Measurements from ENCODE around the gene SLC26A1. TPM values are rescaled to one million over a fixed set of nuclear protein-coding genes. Genes with fewer than 3 reads are reported as not detected.

Gene SLC26A1
- total RNA-seq, 1 donor from 2014 or later = 0.75 TPM

DNA sequence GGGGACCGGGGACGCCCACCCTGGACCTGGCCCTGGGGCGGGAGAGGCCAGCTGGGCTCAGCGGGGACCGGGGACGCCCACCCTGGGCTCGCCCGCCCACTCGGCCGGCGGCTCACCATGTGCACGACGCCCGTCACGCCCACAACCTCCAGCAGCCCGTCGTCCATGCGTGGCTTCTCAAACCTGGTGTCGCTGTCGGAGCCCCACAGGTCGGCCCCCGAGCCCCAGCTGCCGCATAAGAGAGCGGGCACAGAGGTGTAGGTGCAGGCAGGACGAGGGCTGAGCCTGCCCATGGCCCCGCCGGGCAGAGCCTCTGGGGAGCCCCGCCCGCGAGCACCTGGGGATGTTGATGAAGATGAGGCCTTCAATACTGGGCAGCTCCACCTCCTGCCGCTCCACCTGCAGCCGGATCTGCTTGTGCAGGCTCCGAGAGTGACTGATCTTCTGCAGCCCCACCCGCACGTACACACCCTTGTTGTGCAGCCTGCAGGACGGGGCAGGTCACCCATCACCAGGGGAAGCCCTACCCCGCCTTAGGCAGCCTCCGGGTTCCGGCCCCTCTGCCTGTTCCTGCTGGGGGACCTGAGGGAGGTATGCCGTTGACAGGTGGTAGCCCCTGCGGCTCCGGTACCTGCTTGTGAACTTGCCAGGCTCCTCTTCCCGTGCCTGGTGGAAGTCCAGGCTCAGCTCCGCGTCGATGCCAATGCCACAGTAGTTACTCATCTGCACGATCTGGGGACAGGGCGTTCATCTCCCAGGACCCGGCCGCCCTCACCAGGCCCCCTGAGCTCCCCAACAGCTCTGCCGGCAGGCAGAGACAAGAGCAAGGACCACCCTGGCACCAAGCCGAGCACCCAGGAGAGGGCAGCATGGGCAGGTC lies 31.6 kb downstream of the SLC26A1 start:
- H3K4me3 Mint-ChIP-seq (ENCODE audit: unreplicated experiment) = no peak overlapping the region

DNA sequence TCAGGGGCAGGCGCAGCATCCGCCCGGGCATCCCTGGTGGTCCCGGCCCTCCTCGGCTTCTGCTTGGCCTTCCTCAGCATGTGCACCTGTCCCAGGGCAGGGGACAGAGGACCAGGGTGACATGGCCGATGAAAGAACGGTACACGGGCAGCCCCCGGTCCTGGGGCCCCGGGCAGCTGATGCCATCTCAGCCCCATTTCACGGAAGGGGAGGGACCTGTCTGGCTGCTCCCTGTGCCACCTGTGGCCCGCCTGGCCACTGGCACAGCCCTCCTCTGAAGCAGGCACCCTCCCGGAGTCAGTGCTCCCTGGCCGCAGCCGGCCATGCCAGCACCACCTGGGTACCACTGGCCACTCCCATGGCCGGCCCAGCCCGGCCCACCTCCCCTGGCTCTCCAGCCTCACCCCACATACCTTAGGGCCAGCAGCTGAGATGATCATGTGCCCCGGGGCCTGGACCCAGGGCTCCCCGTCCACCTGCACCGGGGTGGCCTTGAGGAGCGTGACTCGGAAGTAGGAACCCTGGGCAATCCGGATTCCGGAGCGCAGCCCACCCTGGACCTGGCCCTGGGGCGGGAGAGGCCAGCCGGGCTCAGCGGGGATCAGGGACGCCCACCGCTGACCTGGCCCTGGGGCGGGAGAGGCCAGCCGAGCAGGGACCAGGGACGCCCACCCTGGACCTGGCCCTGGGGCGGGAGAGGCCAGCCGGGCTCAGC lies 32.4 kb downstream of the SLC26A1 start:
- peaks cover 5% of the 10 kb centered on the region for H3K36me3 Mint-ChIP-seq (ENCODE audit: low read depth)
- no peaks in the 10 kb centered on the region for H3K4me1 Mint-ChIP-seq (ENCODE audit: low read depth)
- no peak overlapping the region for H3K27ac Mint-ChIP-seq (ENCODE audit: unreplicated experiment)
- peak; percentile 84 for DNase-seq (ENCODE audit: low spot score)
- TF ChIP-seq, protein P1, sequence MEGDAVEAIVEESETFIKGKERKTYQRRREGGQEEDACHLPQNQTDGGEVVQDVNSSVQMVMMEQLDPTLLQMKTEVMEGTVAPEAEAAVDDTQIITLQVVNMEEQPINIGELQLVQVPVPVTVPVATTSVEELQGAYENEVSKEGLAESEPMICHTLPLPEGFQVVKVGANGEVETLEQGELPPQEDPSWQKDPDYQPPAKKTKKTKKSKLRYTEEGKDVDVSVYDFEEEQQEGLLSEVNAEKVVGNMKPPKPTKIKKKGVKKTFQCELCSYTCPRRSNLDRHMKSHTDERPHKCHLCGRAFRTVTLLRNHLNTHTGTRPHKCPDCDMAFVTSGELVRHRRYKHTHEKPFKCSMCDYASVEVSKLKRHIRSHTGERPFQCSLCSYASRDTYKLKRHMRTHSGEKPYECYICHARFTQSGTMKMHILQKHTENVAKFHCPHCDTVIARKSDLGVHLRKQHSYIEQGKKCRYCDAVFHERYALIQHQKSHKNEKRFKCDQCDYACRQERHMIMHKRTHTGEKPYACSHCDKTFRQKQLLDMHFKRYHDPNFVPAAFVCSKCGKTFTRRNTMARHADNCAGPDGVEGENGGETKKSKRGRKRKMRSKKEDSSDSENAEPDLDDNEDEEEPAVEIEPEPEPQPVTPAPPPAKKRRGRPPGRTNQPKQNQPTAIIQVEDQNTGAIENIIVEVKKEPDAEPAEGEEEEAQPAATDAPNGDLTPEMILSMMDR (IDR thresholded peaks at IDR 0.05) = no peak
- H3K9me3 Mint-ChIP-seq (ENCODE audit: low read depth) = no peaks in the 10 kb centered on the region
- H3K27me3 Mint-ChIP-seq (ENCODE audit: low read depth) = no peaks in the 10 kb centered on the region
- no peak overlapping the region for H3K4me3 Mint-ChIP-seq (ENCODE audit: unreplicated experiment)

More for the DNA sequence above, 31.6 kb downstream of the SLC26A1 start:
- DNase-seq (ENCODE audit: low spot score) = peak; percentile 91
- no peaks in the 10 kb centered on the region for H3K27me3 Mint-ChIP-seq (ENCODE audit: low read depth)
- no peaks in the 10 kb centered on the region for H3K4me1 Mint-ChIP-seq (ENCODE audit: low read depth)
- H3K27ac Mint-ChIP-seq (ENCODE audit: unreplicated experiment) = no peak overlapping the region
- TF ChIP-seq, protein P1 (IDR thresholded peaks at IDR 0.05) = no peak
- peaks cover 6% of the 10 kb centered on the region for H3K36me3 Mint-ChIP-seq (ENCODE audit: low read depth)
- H3K9me3 Mint-ChIP-seq (ENCODE audit: low read depth) = no peaks in the 10 kb centered on the region

DNA sequence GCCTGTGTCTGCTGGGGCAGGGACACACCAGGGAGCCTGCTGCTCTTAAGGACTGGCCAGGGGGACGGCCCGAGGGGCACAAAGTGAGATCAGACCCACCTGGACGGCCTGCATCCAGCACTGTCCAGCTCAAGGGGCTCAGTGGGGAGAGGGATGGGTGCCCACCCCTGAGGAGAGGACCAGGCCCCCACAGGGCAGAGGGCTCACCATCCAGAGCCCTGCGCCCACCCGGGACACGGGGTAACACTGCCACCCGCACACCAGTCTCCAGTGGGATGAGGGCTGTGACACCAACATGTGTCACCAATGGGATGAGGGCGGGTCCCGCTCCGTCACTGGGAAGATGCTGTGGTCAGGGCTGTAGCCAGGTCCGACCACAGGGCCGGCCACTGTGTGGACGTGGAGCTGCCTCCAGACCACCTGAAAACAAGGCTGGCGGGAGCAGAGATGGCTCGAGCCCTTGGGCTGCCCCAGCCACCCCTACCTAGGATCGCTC lies 33.0 kb downstream of the SLC26A1 start:
- H3K27ac Mint-ChIP-seq (ENCODE audit: unreplicated experiment) = no peak overlapping the region
- TF ChIP-seq, protein P1 (IDR thresholded peaks at IDR 0.05) = no peak
- H3K36me3 Mint-ChIP-seq (ENCODE audit: low read depth) = peaks cover 5% of the 10 kb centered on the region
- no peaks in the 10 kb centered on the region for H3K27me3 Mint-ChIP-seq (ENCODE audit: low read depth)
- H3K9me3 Mint-ChIP-seq (ENCODE audit: low read depth) = no peaks in the 10 kb centered on the region
- H3K4me3 Mint-ChIP-seq (ENCODE audit: unreplicated experiment) = no peak overlapping the region
- DNase-seq (ENCODE audit: low spot score) = peak; percentile 92
- H3K4me1 Mint-ChIP-seq (ENCODE audit: low read depth) = no peaks in the 10 kb centered on the region

DNA sequence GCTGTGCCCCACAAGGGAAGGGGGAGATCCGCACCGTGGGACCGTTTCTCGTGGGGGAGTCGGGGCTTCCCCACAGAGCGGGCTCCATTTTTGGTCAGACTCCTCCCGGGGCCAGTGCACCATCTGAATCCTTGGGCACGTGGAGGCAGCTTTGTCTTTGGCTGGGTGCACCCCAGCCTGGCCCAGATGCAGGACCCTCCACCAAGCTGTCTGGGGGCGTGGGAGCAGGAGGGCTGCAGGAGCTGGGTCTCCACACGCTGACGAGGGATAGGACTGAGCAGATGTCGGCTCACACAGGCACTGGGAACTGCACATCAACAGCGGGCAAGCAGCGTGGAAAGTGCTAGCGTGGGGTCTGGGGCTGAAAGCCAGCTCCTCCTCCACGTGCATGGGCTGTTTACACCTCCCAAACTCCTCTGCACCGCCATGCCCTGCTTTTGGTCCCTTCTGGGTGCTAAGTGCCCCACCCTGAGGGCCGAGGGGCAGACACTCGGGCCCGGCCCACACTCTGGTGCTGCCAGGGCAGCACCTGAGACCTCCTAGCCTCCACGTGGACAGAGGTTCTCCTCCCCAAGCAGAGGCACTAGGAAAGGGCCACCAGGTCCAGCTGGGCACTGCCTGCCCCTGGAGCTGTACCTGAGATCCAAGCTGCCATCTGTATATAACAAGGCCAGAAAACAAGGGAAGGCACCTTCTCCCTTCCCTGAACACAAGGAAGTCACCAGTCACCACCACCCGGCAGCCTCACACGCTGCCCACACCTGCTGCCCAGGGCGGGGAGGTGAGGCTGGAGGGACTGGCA lies 33.7 kb downstream of the SLC26A1 start:
- H3K36me3 Mint-ChIP-seq (ENCODE audit: low read depth) = peaks cover 9% of the 10 kb centered on the region
- H3K27ac Mint-ChIP-seq (ENCODE audit: unreplicated experiment) = no peak overlapping the region
- no peaks in the 10 kb centered on the region for H3K27me3 Mint-ChIP-seq (ENCODE audit: low read depth)
- no peak overlapping the region for H3K4me3 Mint-ChIP-seq (ENCODE audit: unreplicated experiment)
- TF ChIP-seq, protein P1 (IDR thresholded peaks at IDR 0.05) = no peak
- no peaks in the 10 kb centered on the region for H3K4me1 Mint-ChIP-seq (ENCODE audit: low read depth)
- DNase-seq (ENCODE audit: low spot score) = peak; percentile 80
- no peaks in the 10 kb centered on the region for H3K9me3 Mint-ChIP-seq (ENCODE audit: low read depth)

Measured in chondrocyte (in vitro differentiated cells).